Mesenchymal stem cell (in vitro differentiated cells and primary cell): ENCODE data around the gene ZPR1.
"Not testable (repeated sequence)": the region's sequence is repeated elsewhere in the genome, so short reads cannot be mapped to it uniquely, and the experiment has no call there.

ENCODE experiments used
- DNase-seq: peaks from one replicate; pipeline ENCODE4 v3.0.0-alpha.2; 2013
- H2AFZ ChIP-seq: one replicate; pipeline ENCODE4 v1.6.1; 2013; ENCODE audit warnings: low read depth, mild to moderate bottlenecking, control low read depth, inconsistent platforms, low read length, moderate library complexity
- H2AK5ac ChIP-seq: 2 replicates; pipeline ENCODE4 v1.6.1; 2013; ENCODE audit warnings: low read length, moderate library complexity, mild to moderate bottlenecking, inconsistent platforms; ENCODE audit not compliant: severe bottlenecking
- H2BK120ac ChIP-seq: one replicate; pipeline ENCODE4 v1.6.1; 2013; ENCODE audit warnings: low read depth, mild to moderate bottlenecking, inconsistent platforms, low read length, moderate library complexity
- H2BK12ac ChIP-seq, 2 experiments: one replicate each; pipeline ENCODE4 v1.6.1; 2013; ENCODE audit warnings: inconsistent platforms in 2 of 2, low read length in 2 of 2, mild to moderate bottlenecking in 2 of 2, moderate library complexity in 2 of 2, control low read depth in 1 of 2
- H2BK15ac ChIP-seq: one replicate; pipeline ENCODE4 v1.6.1; 2013; ENCODE audit warnings: mild to moderate bottlenecking, low read depth, inconsistent platforms; ENCODE audit not compliant: poor library complexity, severe bottlenecking
- H2BK5ac ChIP-seq: 2 replicates; pipeline ENCODE4 v1.6.1; 2013; ENCODE audit warnings: low read depth, mild to moderate bottlenecking, low read length, control low read depth, inconsistent platforms; ENCODE audit not compliant: poor library complexity, severe bottlenecking
- H3K14ac ChIP-seq, 2 experiments: one replicate each; pipeline ENCODE4 v1.6.1; 2013; ENCODE audit warnings: inconsistent platforms in 2 of 2, low read length in 2 of 2, control low read depth in 1 of 2, mild to moderate bottlenecking in 1 of 2, moderate library complexity in 1 of 2
- H3K18ac ChIP-seq, 2 experiments: one replicate each; pipeline ENCODE4 v1.6.1; 2013; ENCODE audit warnings: inconsistent platforms in 2 of 2, low read length in 2 of 2, control low read depth in 1 of 2, low read depth in 1 of 2, mild to moderate bottlenecking in 1 of 2
- H3K23ac ChIP-seq, 2 experiments: one replicate each; pipeline ENCODE4 v1.6.1; 2013; ENCODE audit warnings: inconsistent platforms in 2 of 2, low read length in 2 of 2, mild to moderate bottlenecking in 2 of 2, moderate library complexity in 2 of 2, control low read depth in 1 of 2
- H3K27ac ChIP-seq: 2 replicates; pipeline ENCODE4 v1.5.1; 2013; ENCODE audit warnings: mild to moderate bottlenecking, moderate library complexity, low read length, control low read depth, inconsistent platforms; ENCODE audit not compliant: poor library complexity, severe bottlenecking
- H3K27me3 ChIP-seq, 2 experiments: 2 replicates each; pipeline versions ENCODE4 v1.6.1 to v1.7.0; 2013; ENCODE audit warnings: low read length in 2 of 2, mild to moderate bottlenecking in 2 of 2, moderate library complexity in 2 of 2, control low read depth in 1 of 2, inconsistent platforms in 1 of 2; ENCODE audit not compliant: control insufficient read depth in 1 of 2, insufficient read depth in 1 of 2
- H3K36me3 ChIP-seq, 2 experiments: 2 replicates each; pipeline versions ENCODE4 v1.6.1 to v1.7.0; 2013; ENCODE audit warnings: low read length in 2 of 2, control low read depth in 1 of 2, inconsistent platforms in 1 of 2, low read depth in 1 of 2, mild to moderate bottlenecking in 1 of 2; ENCODE audit not compliant: insufficient read depth in 2 of 2, control insufficient read depth in 1 of 2
- H3K4ac ChIP-seq, 2 experiments: one replicate each; pipeline ENCODE4 v1.6.1; 2013; ENCODE audit warnings: inconsistent platforms in 2 of 2, low read length in 2 of 2, mild to moderate bottlenecking in 2 of 2, moderate library complexity in 2 of 2, control low read depth in 1 of 2, low read depth in 1 of 2
- H3K4me1 ChIP-seq: 2 replicates; pipeline ENCODE4 v1.6.1; 2013; ENCODE audit warnings: low read depth, low read length, control low read depth; ENCODE audit not compliant: control insufficient read depth, insufficient read depth
- H3K4me2 ChIP-seq: 2 replicates; pipeline ENCODE4 v1.6.1; 2013; ENCODE audit warnings: low read length, mild to moderate bottlenecking, inconsistent platforms; ENCODE audit not compliant: poor library complexity, severe bottlenecking
- H3K4me3 ChIP-seq, 2 experiments: 2 replicates each; pipeline versions ENCODE4 v1.5.1 to v1.7.0; 2013; ENCODE audit warnings: low read length in 2 of 2, mild to moderate bottlenecking in 2 of 2, control low read depth in 1 of 2, low read depth in 1 of 2; ENCODE audit not compliant: insufficient read depth in 1 of 2
- H3K79me1 ChIP-seq: replicated peaks from 2 replicates; pipeline ENCODE4 v1.6.1; 2013; ENCODE audit warnings: mild to moderate bottlenecking, control low read depth, low read length, inconsistent platforms; ENCODE audit not compliant: poor library complexity, severe bottlenecking
- H3K9ac ChIP-seq: 2 replicates; pipeline ENCODE4 v1.7.0; 2013; ENCODE audit warnings: mild to moderate bottlenecking, low read length, moderate library complexity
- H3K9me3 ChIP-seq: 2 replicates; pipeline ENCODE4 v1.7.0; 2013; ENCODE audit warnings: mild to moderate bottlenecking, low read length; ENCODE audit not compliant: control insufficient read depth
- H4K8ac ChIP-seq: one replicate; pipeline ENCODE4 v1.6.1; 2013; ENCODE audit warnings: inconsistent platforms, mild to moderate bottlenecking, low read length, moderate library complexity
- H4K91ac ChIP-seq: one replicate; pipeline ENCODE4 v1.6.1; 2013; ENCODE audit warnings: mild to moderate bottlenecking, low read length, inconsistent platforms
- WGBS: methylation state at CpG from one replicate; pipeline ENCODE4 v1.1.7; 2013; ENCODE audit warnings: mixed read lengths; 5-methylcytosine and 5-hydroxymethylcytosine counted together

Gene ZPR1

DNA sequence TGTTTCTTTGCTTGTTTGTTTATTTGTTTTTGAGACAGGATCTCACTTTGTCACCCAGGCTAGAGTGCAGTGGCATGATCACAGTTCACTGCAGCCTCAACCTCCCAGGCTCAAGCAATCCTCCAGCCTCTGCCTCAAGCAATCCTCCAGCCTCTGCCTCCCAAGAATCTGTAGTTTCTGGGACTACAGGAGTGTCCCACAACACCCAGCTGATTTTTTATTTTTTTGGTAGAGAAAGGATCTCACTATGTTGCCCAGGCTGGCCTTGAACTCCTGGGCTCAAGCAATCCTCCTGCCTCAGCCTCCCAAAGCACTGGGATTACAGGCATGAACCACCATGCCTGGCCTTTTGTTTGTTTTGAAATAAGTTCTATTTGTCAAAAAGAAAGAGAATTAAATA, 13.8 kb upstream of the ZPR1 start:
- not testable (repeated sequence) for H4K8ac ChIP-seq, H2AFZ ChIP-seq, DNase-seq, H3K4me2 ChIP-seq, H3K4ac ChIP-seq, H3K14ac ChIP-seq, H3K79me1 ChIP-seq, H4K91ac ChIP-seq, H2BK5ac ChIP-seq, H3K27me3 ChIP-seq, H3K9ac ChIP-seq, H2BK15ac ChIP-seq, H2BK12ac ChIP-seq, H3K4me3 ChIP-seq, H3K18ac ChIP-seq, H2AK5ac ChIP-seq, H3K23ac ChIP-seq, H2BK120ac ChIP-seq, H3K36me3 ChIP-seq, H3K9me3 ChIP-seq, H3K4me1 ChIP-seq, H3K27ac ChIP-seq

DNA sequence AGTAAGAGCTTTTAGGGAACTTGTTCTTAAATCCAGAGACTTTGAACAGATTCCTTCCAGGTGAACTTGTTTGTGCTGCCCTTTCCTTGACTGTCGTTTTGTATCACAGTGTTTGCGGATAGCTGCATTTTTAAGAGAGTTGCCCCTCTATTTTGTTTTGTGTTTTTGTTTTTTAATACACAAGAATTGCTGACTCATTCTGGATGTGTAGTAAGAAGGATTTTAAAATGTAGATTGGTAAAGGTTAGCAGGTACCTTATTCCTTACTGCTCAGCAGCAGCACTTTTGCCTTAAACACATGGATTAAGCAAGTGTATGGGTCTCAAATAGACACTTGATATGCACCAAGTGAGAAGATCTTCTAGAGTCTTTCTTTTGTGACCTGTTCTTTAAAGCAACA, 12.8 kb upstream of the ZPR1 start:
- Histone ChIP-seq H3K27me3 (no peaks in the 10 kb centered on the region), H4K8ac (no peak overlapping the region), H3K14ac (no peak overlapping the region), H2BK15ac (no peak overlapping the region), H3K4ac (no peak overlapping the region), H3K9ac (no peak overlapping the region), H3K36me3 (no peaks in the 10 kb centered on the region), H3K9me3 (no peaks in the 10 kb centered on the region), H3K4me1 (no peaks in the 10 kb centered on the region), H3K18ac (no peak overlapping the region), H4K91ac (no peak overlapping the region), H2AFZ (no peak overlapping the region), H3K27ac (no peak overlapping the region), H3K79me1 (no peaks in the 10 kb centered on the region), H2AK5ac (no peak overlapping the region), H3K23ac (no peak overlapping the region), H2BK120ac (no peak overlapping the region), H3K4me3 (no peak overlapping the region), H2BK12ac (no peak overlapping the region), H3K4me2 (no peak overlapping the region), H2BK5ac (no peak overlapping the region)
- no peak for DNase-seq
- 89% methylated on average over 2 of the region's 2 CpGs for WGBS

DNA sequence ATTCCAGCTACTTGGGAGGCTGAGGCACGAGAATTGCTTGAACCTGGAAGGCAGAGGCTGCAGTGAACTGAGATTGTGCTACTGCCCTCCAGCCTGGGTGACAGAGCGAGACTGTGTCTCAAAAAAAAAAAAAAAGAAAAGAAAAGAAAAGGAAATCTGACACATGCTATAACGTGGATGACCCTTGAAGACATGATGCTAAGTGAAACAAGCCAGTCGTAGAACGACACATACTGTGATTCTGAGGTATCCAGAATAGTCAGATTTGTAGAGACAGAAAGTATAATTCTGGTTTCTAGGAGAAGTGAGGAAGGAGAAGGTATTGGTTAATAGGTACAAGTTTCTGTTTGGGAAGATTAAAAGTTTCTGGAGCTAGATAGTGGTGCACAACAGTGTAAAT, 10.5 kb upstream of the ZPR1 start:
- no peak overlapping the region for H2AK5ac ChIP-seq
- H3K27ac ChIP-seq: no peak overlapping the region
- no peak overlapping the region for H2AFZ ChIP-seq
- H3K23ac ChIP-seq: no peak overlapping the region
- no peak overlapping the region for H3K4me3 ChIP-seq
- no peak overlapping the region for H3K18ac ChIP-seq
- no peak overlapping the region for H2BK120ac ChIP-seq
- H3K9ac ChIP-seq: no peak overlapping the region
- no peak overlapping the region for H2BK12ac ChIP-seq
- H2BK5ac ChIP-seq: no peak overlapping the region
- H4K8ac ChIP-seq: no peak overlapping the region
- no peak overlapping the region for H3K4me2 ChIP-seq
- no peaks in the 10 kb centered on the region for H3K4me1 ChIP-seq
- no peaks in the 10 kb centered on the region for H3K9me3 ChIP-seq
- no peaks in the 10 kb centered on the region for H3K36me3 ChIP-seq
- no peak overlapping the region for H4K91ac ChIP-seq
- H3K79me1 ChIP-seq: no peaks in the 10 kb centered on the region
- H3K4ac ChIP-seq: no peak overlapping the region
- no peak for DNase-seq
- 88% methylated on average over 5 of the region's 5 CpGs for WGBS
- H3K27me3 ChIP-seq: no peaks in the 10 kb centered on the region
- H3K14ac ChIP-seq: no peak overlapping the region
- H2BK15ac ChIP-seq: no peak overlapping the region

DNA sequence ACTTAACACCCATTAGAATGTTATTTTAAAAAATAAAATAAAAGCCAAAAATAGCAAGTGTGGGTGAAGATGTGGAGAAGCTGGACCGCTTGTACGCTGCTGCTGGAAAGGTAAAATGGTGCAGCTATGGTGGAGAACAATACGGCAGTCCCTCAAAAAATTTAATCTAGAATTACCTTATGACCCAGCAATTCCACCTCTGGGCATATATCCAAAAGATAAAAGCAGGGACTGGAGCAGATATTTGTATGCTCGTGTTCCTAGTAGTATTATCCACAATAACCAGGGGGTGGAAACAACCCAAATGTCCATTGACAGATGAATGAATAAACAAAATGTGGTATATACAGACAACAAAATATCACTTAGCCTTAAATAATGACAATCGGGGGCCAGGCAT, 10.0 kb upstream of the ZPR1 start:
- Histone ChIP-seq H3K79me1 (no peaks in the 10 kb centered on the region), H4K91ac (no peak overlapping the region), H3K9ac (no peak overlapping the region), H3K4ac (no peak overlapping the region), H2BK5ac (no peak overlapping the region), H3K9me3 (no peaks in the 10 kb centered on the region), H3K18ac (no peak overlapping the region), H3K27me3 (no peaks in the 10 kb centered on the region), H4K8ac (no peak overlapping the region), H2AK5ac (no peak overlapping the region), H2AFZ (no peak overlapping the region), H3K4me1 (no peaks in the 10 kb centered on the region), H3K27ac (no peak overlapping the region), H2BK15ac (no peak overlapping the region), H3K23ac (no peak overlapping the region), H3K36me3 (no peaks in the 10 kb centered on the region), H3K4me3 (no peak overlapping the region), H2BK12ac (no peak overlapping the region), H3K4me2 (no peak overlapping the region), H3K14ac (no peak overlapping the region), H2BK120ac (no peak overlapping the region)
- WGBS: 84% methylated on average over 3 of the region's 5 CpGs
- no peak for DNase-seq
